Gastroesophageal sphincter (tissue), 3 donors: ENCODE measurements around the gene LPP.

Source experiments
- EP300 ChIP-seq: sonication (generic); formaldehyde crosslinking; IDR thresholded peaks from one replicate; pipeline ENCODE4 v1.6.1; 2017; ENCODE audit warnings: antibody characterized with exemption, mild to moderate bottlenecking
- POLR2AphosphoS5 ChIP-seq: sonication (generic); formaldehyde crosslinking; IDR thresholded peaks from one replicate; pipeline ENCODE4 v1.6.1; 2017; ENCODE audit warnings: antibody characterized with exemption
- TF ChIP-seq, protein P1 (sequence below), 4 experiments: fragments of 200-600 bp in 2 of 4; fragments of 450-650 bp in 2 of 4; sonication (generic) in 1 of 4; IDR thresholded peaks; one replicate each; pipeline ENCODE4 v1.5.1; 2017 to 2019; ENCODE audit warnings: antibody characterized with exemption in 4 of 4, mild to moderate bottlenecking in 2 of 4, moderate library complexity in 2 of 4

- TF ChIP-seq, protein P1, sequence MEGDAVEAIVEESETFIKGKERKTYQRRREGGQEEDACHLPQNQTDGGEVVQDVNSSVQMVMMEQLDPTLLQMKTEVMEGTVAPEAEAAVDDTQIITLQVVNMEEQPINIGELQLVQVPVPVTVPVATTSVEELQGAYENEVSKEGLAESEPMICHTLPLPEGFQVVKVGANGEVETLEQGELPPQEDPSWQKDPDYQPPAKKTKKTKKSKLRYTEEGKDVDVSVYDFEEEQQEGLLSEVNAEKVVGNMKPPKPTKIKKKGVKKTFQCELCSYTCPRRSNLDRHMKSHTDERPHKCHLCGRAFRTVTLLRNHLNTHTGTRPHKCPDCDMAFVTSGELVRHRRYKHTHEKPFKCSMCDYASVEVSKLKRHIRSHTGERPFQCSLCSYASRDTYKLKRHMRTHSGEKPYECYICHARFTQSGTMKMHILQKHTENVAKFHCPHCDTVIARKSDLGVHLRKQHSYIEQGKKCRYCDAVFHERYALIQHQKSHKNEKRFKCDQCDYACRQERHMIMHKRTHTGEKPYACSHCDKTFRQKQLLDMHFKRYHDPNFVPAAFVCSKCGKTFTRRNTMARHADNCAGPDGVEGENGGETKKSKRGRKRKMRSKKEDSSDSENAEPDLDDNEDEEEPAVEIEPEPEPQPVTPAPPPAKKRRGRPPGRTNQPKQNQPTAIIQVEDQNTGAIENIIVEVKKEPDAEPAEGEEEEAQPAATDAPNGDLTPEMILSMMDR (IDR thresholded peaks at IDR 0.05) = no peak
- no peak for TF ChIP-seq EP300
- TF ChIP-seq POLR2AphosphoS5 = no peak
Observed at GRCh38 chr3:188604651-188605050, 450.7 kb downstream of the LPP start.
